ENCODE measurements around the gene MAPKAPK3.

- TF ChIP-seq OSR1 (CRISPR knock-in tag; IDR thresholded peaks at IDR 0.05), result no peak
- no peak for TF ChIP-seq CREB5 (CRISPR knock-in tag; IDR thresholded peaks at IDR 0.05; ENCODE audit: low read depth)
- TF ChIP-seq ZFP30 (CRISPR knock-in tag; IDR thresholded peaks at IDR 0.05), result no peak
- no peak for TF ChIP-seq ZFP3 (CRISPR knock-in tag; IDR thresholded peaks at IDR 0.05)
- no peak for TF ChIP-seq ARNTL (CRISPR knock-in tag; IDR thresholded peaks at IDR 0.05; ENCODE audit: borderline replicate concordance, low read depth)
- TF ChIP-seq ESRRG (CRISPR knock-in tag; IDR thresholded peaks at IDR 0.05), result no peak
- TF ChIP-seq BACH2 (CRISPR knock-in tag; IDR thresholded peaks at IDR 0.05; ENCODE audit: borderline replicate concordance), result no peak
These were observed 14.3 kb upstream of the MAPKAPK3 start for GRCh38 chr3:50602595-50603191.
